Measurements from ENCODE around the gene SCUBE2.

GRCh38 chr11:9029422-9029821 is 62.0 kb downstream of the SCUBE2 start:
- TF ChIP-seq CTCF (IDR thresholded peaks at IDR 0.05) (no peak), POLR2A (IDR thresholded peaks at IDR 0.05) (no peak)
